Uterus (tissue), 2 donors: ENCODE measurements around the gene ATP11A.

Source experiments
- POLR2A ChIP-seq, 2 donors: fragments of 450-650 bp; IDR thresholded peaks; one replicate each; pipeline ENCODE4 v1.6.1; 2016; ENCODE audit warnings: antibody characterized with exemption in 2 of 2, mild to moderate bottlenecking in 1 of 2, moderate library complexity in 1 of 2
- TF ChIP-seq, protein P1 (sequence below), 4 experiments: fragments of 200-600 bp in 2 of 4; fragments of 450-650 bp in 2 of 4; sonication (generic) in 2 of 4; IDR thresholded peaks; one replicate each; pipeline ENCODE4 v1.5.1; 2016 to 2019; ENCODE audit warnings: antibody characterized with exemption in 4 of 4, mild to moderate bottlenecking in 2 of 4, moderate library complexity in 1 of 4

- TF ChIP-seq, protein P1, sequence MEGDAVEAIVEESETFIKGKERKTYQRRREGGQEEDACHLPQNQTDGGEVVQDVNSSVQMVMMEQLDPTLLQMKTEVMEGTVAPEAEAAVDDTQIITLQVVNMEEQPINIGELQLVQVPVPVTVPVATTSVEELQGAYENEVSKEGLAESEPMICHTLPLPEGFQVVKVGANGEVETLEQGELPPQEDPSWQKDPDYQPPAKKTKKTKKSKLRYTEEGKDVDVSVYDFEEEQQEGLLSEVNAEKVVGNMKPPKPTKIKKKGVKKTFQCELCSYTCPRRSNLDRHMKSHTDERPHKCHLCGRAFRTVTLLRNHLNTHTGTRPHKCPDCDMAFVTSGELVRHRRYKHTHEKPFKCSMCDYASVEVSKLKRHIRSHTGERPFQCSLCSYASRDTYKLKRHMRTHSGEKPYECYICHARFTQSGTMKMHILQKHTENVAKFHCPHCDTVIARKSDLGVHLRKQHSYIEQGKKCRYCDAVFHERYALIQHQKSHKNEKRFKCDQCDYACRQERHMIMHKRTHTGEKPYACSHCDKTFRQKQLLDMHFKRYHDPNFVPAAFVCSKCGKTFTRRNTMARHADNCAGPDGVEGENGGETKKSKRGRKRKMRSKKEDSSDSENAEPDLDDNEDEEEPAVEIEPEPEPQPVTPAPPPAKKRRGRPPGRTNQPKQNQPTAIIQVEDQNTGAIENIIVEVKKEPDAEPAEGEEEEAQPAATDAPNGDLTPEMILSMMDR (IDR thresholded peaks at IDR 0.05): no peak
- TF ChIP-seq POLR2A (IDR thresholded peaks at IDR 0.05): no peak
These were observed 138.4 kb downstream of the ATP11A start for GRCh38 chr13:112828082-112828699.
